DOHH2 (cell line): ENCODE results near the gene TFAP2B.

Source experiments
- H3F3A ChIP-seq: fragments of 200-600 bp; sonication (generic), shearing (Covaris generic); 2 replicates; pipeline ENCODE4 v1.6.0; 2016; ENCODE audit warnings: antibody characterized with exemption, mild to moderate bottlenecking; ENCODE audit not compliant: control insufficient read depth, insufficient read depth
- H3K27ac ChIP-seq: fragments of 200-600 bp; sonication (generic); 2 replicates; pipeline ENCODE4 v1.5.1; 2014; ENCODE audit warnings: low read depth, mild to moderate bottlenecking, low read length, moderate library complexity
- H3K27me3 ChIP-seq: fragments of 200-600 bp; sonication (generic); 2 replicates; pipeline ENCODE4 v1.6.1; 2014; ENCODE audit warnings: mild to moderate bottlenecking, low read length, mixed read lengths; ENCODE audit not compliant: control insufficient read depth
- H3K36me3 ChIP-seq: fragments of 200-600 bp; sonication (generic); 2 replicates; pipeline ENCODE4 v1.6.1; 2014; ENCODE audit warnings: mild to moderate bottlenecking, low read length, moderate library complexity, mixed read lengths; ENCODE audit not compliant: control insufficient read depth
- H3K4me1 ChIP-seq: fragments of 200-600 bp; sonication (generic); 2 replicates; pipeline ENCODE4 v1.6.1; 2014; ENCODE audit warnings: mild to moderate bottlenecking, low read length, mixed read lengths; ENCODE audit not compliant: control insufficient read depth
- H3K4me2 ChIP-seq: fragments of 200-600 bp; sonication (generic); 2 replicates; pipeline ENCODE4 v1.6.0; 2014; ENCODE audit warnings: mild to moderate bottlenecking, low read length, moderate library complexity
- H3K4me3 ChIP-seq: fragments of 200-600 bp; sonication (generic); 2 replicates; pipeline ENCODE4 v1.5.1; 2014; ENCODE audit warnings: mild to moderate bottlenecking, low read length, mixed read lengths
- H3K79me2 ChIP-seq: fragments of 200-600 bp; sonication (generic); 2 replicates; pipeline ENCODE4 v1.6.1; 2014; ENCODE audit warnings: mild to moderate bottlenecking, low read length, mixed read lengths; ENCODE audit not compliant: control insufficient read depth
- H3K9me2 ChIP-seq: fragments of 200-600 bp; sonication (generic); replicated peaks from 2 replicates; pipeline ENCODE4 v1.6.1; 2014; ENCODE audit warnings: mild to moderate bottlenecking, low read length, mixed read lengths; ENCODE audit not compliant: control insufficient read depth
- H3K9me3 ChIP-seq: fragments of 200-600 bp; sonication (generic); 2 replicates; pipeline ENCODE4 v1.6.1; 2014; ENCODE audit warnings: antibody characterized with exemption, low read length, mixed read lengths; ENCODE audit not compliant: control insufficient read depth, insufficient read depth
- H4K20me1 ChIP-seq: fragments of 200-600 bp; sonication (generic); 2 replicates; pipeline ENCODE4 v1.6.0; 2014; ENCODE audit warnings: low read depth, mild to moderate bottlenecking, antibody characterized with exemption, low read length, moderate library complexity; ENCODE audit not compliant: control insufficient read depth, insufficient read depth
- CTCF ChIP-seq: fragments of 200-600 bp; sonication (generic); IDR thresholded peaks from one replicate; pipeline ENCODE4 v1.5.1; 2014; ENCODE audit warnings: antibody characterized with exemption, mild to moderate bottlenecking, low read depth, low read length; ENCODE audit not compliant: poor library complexity, severe bottlenecking
- EZH2phosphoT487 ChIP-seq: fragments of 200-600 bp; sonication (generic); IDR thresholded peaks from 2 replicates; pipeline ENCODE4 v1.6.1; 2017; ENCODE audit warnings: borderline replicate concordance, mild to moderate bottlenecking, antibody characterized with exemption, low read length, moderate library complexity, mixed read lengths

TFAP2B gene

DNA sequence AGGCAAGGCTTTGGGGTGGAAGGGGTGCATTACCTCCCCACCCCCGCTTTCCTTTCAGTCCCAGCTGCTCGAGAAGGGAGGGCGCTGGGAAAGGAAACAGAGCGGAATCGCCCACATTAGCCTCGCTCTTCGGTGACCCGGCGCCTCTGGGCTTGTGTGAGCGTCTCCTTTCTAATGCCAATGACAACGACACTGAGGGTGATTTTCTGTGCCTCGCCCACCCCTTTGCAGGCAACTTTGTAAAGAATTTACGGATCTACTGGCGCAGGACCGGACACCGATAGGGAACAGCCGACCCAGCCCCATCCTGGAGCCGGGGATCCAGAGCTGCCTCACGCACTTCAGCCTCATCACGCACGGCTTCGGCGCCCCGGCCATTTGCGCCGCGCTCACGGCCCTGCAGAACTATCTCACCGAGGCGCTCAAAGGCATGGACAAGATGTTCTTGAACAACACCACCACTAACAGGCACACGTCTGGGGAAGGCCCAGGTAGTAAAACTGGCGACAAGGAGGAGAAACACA is 24.3 kb downstream of the TFAP2B start:
- H3K27me3 ChIP-seq: no peaks in the 10 kb centered on the region
- no peaks in the 10 kb centered on the region for H3K9me3 ChIP-seq
- no peaks in the 10 kb centered on the region for H4K20me1 ChIP-seq
- H3F3A ChIP-seq: no peaks in the 10 kb centered on the region
- H3K79me2 ChIP-seq: no peaks in the 10 kb centered on the region
- H3K27ac ChIP-seq: no peak overlapping the region
- no peak overlapping the region for H3K4me3 ChIP-seq
- no peaks in the 10 kb centered on the region for H3K36me3 ChIP-seq
- H3K9me2 ChIP-seq: no peaks in the 10 kb centered on the region
- no peak overlapping the region for H3K4me2 ChIP-seq
- TF ChIP-seq CTCF (no peak), EZH2phosphoT487 (no peak)
- H3K4me1 ChIP-seq: no peaks in the 10 kb centered on the region

- H3K27me3 ChIP-seq: no peaks in the 10 kb centered on the region
- H3K4me1 ChIP-seq: no peaks in the 10 kb centered on the region
- no peak overlapping the region for H3K27ac ChIP-seq
- no peaks in the 10 kb centered on the region for H3K9me2 ChIP-seq
- no peaks in the 10 kb centered on the region for H3F3A ChIP-seq
- TF ChIP-seq CTCF (no peak), EZH2phosphoT487 (no peak)
- no peak overlapping the region for H3K4me2 ChIP-seq
- H3K4me3 ChIP-seq: no peak overlapping the region
- H4K20me1 ChIP-seq: no peaks in the 10 kb centered on the region
- no peaks in the 10 kb centered on the region for H3K36me3 ChIP-seq
- H3K9me3 ChIP-seq: no peaks in the 10 kb centered on the region
- no peaks in the 10 kb centered on the region for H3K79me2 ChIP-seq
Measured at GRCh38 chr6:50843842-50844241, 25.2 kb downstream of the TFAP2B start.

DNA sequence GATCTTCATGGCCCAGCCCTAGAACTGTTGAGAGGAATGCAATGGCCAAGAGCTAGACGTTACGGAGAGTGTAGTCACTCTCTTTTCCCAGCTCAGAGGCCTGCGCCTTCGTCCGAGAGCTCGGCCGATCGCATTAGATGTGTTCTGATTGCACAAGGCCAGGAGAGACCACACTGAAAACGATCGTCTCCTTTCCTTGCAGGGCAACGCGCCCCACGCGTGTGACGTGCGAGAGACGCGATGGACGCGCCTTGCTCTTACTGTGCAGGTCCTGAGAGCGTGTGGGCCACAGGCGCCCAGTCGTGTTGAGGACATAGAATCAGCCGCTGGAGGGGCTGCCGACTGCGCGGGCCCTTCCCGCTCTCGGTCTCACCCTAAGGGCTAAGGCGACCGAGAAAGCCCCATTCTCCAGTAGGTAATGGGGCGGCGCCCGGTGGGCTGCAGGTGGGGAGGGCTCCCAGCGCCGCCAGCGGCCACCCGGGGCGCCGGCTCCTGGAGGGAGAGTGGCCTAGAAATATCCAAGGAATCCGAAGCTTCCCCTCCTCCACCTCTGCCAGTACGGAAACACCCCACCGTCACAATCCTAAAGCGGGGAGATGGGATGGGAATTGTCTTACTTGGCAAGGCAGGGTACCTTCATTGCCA is 26.9 kb downstream of the TFAP2B start:
- Histone ChIP-seq H3K4me2 (no peak overlapping the region), H3K36me3 (no peaks in the 10 kb centered on the region)

More for the DNA sequence above, 26.9 kb downstream of the TFAP2B start:
- Histone ChIP-seq H3K27me3 (no peaks in the 10 kb centered on the region), H3K4me1 (no peaks in the 10 kb centered on the region), H3K9me2 (no peaks in the 10 kb centered on the region), H3K9me3 (peaks cover 3% of the 10 kb centered on the region; the same call in 1 of the 2 replicates), H4K20me1 (no peaks in the 10 kb centered on the region), H3K79me2 (no peaks in the 10 kb centered on the region), H3K4me3 (no peak overlapping the region), H3F3A (no peaks in the 10 kb centered on the region), H3K27ac (no peak overlapping the region)
- TF ChIP-seq CTCF (no peak), EZH2phosphoT487 (no peak)
